GM12872 (cell line): ENCODE measurements around the gene NT5DC4.

Experiments
- CTCF ChIP-seq: IDR thresholded peaks from 3 replicates; pipeline ENCODE4 v1.5.1; 2011; ENCODE audit warnings: low read depth, mild to moderate bottlenecking, low read length, moderate library complexity; ENCODE audit not compliant: insufficient read depth

The NT5DC4 gene

GRCh38 chr2:112758711-112759110, 37.9 kb downstream of the NT5DC4 start:
- no peak for TF ChIP-seq CTCF

GRCh38 chr2:112760149-112760548, 39.3 kb downstream of the NT5DC4 start:
- no peak for TF ChIP-seq CTCF

GRCh38 chr2:112762276-112762675, 41.5 kb downstream of the NT5DC4 start:
- TF ChIP-seq CTCF, result no peak

GRCh38 chr2:112764071-112765044, 43.5 kb downstream of the NT5DC4 start, which contains the start of gene CKAP2L:
Gene CKAP2L (minus strand): TSS chr2:112764609. CDS start chr2:112764598, 11 bp downstream.
- TF ChIP-seq CTCF, result no peak

- no peak for TF ChIP-seq CTCF
Measured at GRCh38 chr2:112765251-112765650, 44.4 kb downstream of the NT5DC4 start.

GRCh38 chr2:112767693-112768330, 47.0 kb downstream of the NT5DC4 start:
- TF ChIP-seq CTCF, result no peak

GRCh38 chr2:112768432-112768831, 47.6 kb downstream of the NT5DC4 start:
- TF ChIP-seq CTCF, result no peak
